ENCODE measurements around the gene TBX21. TPM values are rescaled to one million over a fixed set of nuclear protein-coding genes. Genes with fewer than 3 reads are reported as not detected.

The TBX21 gene
- total and polyA plus RNA-seq, 4 donors, result 0.53 to 2.0 (median 0.80) TPM

DNA sequence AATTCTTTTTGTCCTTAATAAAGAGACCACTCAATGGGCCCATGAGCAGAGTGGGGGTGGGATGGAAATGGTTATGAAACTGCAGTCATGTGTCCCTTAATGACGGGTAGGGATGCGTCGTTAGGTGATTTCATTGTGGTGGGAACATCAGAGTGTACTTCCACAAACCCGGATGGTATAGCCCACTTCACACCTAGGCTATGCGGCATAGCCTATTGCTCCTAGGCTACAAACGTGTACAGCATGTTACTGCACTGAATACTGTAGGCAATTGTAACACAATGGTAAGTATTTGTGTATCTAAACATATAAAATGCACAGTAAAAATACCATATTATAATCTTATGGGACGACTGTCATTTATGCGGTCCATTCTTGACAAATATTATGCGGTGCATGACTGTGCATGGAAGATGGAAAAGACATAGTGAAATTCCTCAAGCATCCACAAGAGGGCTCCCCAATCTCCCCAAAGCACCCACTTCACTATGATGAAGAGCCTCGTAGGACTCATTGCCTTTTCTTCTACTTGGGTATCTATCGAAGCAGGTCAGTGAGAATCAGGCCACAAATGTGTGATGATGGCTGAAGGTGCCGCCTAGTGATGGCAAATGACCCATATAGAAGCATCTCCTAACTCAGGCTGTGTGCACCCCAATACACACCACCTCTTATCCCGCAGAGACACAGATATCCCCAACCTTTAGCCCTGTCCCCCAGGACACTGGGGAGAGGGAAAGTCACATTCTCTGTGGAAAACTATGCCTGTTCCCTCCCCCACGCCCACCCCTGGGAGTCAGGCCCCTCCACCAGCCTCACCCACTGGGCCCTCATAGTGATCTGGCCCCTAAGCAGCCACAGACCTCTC, 43.5 kb downstream of the TBX21 start:
- H3K27ac ChIP-seq (ENCODE audit: low read depth in 1 of 2, low read length in 1 of 2), result no peak overlapping the region
- H3K9ac ChIP-seq (ENCODE audit: insufficient read depth in 1 of 2, low read length in 2 of 2), result no peak overlapping the region
- peaks cover 0 to 30% (median 9%) of the 10 kb centered on the region in 3 donors for H3K27me3 ChIP-seq (ENCODE audit: control insufficient read depth in 3 of 3, insufficient read depth in 3 of 3, low read length in 2 of 3)
- peak in 2 of 3 donors; percentile 13 to 16 for DNase-seq
- no peak overlapping the region for H3K4me3 ChIP-seq
- H3K4me1 ChIP-seq (ENCODE audit: control insufficient read depth in 5 of 5, insufficient read depth in 5 of 5, low read length in 5 of 5), result no peaks in the 10 kb centered on the region
- 47% methylated on average over 14 of the region's 14 CpGs for WGBS, 2 donors
- TF ChIP-seq, protein P1, sequence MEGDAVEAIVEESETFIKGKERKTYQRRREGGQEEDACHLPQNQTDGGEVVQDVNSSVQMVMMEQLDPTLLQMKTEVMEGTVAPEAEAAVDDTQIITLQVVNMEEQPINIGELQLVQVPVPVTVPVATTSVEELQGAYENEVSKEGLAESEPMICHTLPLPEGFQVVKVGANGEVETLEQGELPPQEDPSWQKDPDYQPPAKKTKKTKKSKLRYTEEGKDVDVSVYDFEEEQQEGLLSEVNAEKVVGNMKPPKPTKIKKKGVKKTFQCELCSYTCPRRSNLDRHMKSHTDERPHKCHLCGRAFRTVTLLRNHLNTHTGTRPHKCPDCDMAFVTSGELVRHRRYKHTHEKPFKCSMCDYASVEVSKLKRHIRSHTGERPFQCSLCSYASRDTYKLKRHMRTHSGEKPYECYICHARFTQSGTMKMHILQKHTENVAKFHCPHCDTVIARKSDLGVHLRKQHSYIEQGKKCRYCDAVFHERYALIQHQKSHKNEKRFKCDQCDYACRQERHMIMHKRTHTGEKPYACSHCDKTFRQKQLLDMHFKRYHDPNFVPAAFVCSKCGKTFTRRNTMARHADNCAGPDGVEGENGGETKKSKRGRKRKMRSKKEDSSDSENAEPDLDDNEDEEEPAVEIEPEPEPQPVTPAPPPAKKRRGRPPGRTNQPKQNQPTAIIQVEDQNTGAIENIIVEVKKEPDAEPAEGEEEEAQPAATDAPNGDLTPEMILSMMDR (IDR thresholded peaks at IDR 0.05; ENCODE audit: control extremely low read depth, extremely low read depth), result peak; percentile 62
- ATAC-seq (ENCODE audit: insufficient read depth, low FRiP score), result no peak
- H3K36me3 ChIP-seq (ENCODE audit: control insufficient read depth in 4 of 4, insufficient read depth in 4 of 4, low read length in 4 of 4), result no peaks in the 10 kb centered on the region
- H3K9me3 ChIP-seq (ENCODE audit: control insufficient read depth in 4 of 4, insufficient read depth in 3 of 4, low read length in 3 of 4), result peaks cover 0 to 4% (median 0%) of the 10 kb centered on the region in 4 donors

DNA sequence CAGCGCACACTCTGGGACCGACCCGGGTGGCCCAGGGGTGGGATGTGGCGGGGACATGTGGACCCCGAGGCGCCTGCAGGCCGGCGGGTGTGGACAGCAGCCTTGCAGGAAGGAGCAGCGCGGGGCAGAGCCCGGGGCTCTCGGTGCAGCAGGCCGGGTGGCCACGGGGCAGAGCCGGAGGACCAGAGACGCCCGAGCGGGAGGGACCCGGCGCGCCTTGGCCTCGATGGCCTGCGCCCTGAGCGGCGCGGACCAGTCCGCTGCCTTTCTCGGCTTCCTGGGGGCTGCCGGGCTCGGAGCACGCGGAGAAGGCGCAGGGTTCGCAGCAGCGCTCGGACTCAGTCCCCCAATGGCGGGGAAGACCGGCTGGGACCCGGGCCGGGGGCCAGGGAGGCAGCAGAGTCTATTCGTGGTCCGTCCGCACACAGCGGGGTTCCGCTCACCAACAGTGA, 45.2 kb downstream of the TBX21 start:
- 24 to 32% methylated on average over 24 to 45 of the region's 45 CpGs for WGBS, 2 donors
- no peak for DNase-seq

DNA sequence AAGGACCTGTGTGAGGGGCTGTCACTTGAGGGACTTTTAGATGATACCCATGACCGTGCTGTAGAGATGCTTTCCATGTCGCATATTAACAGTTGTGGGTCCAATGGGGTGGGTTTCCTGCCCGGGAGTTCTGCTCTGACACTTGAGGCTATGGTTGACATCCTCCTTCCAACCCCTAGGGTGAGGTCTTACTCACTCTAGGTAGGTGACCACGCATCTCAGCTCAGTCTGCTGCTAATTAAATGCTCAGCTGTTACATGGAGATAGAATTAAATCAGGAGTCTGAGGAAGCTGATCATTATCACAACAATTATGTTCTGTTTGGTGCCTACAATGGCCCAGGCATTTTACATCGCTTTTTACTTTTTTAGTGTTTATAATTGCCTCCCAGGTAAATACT, 48.4 kb downstream of the TBX21 start:
- no peaks in the 10 kb centered on the region for H3K4me1 ChIP-seq (ENCODE audit: control insufficient read depth in 5 of 5, insufficient read depth in 5 of 5, low read length in 5 of 5)
- H3K9ac ChIP-seq (ENCODE audit: insufficient read depth in 1 of 2, low read length in 2 of 2), result no peak overlapping the region
- WGBS, 2 donors, result 65 to 71% methylated on average over 5 of the region's 5 CpGs
- no peak for DNase-seq
- TF ChIP-seq, protein P1 (IDR thresholded peaks at IDR 0.05; ENCODE audit: control extremely low read depth, extremely low read depth), result no peak
- ATAC-seq (ENCODE audit: insufficient read depth, low FRiP score), result no peak
- H3K4me3 ChIP-seq, result no peak overlapping the region
- H3K27me3 ChIP-seq (ENCODE audit: control insufficient read depth in 3 of 3, insufficient read depth in 3 of 3, low read length in 2 of 3), result peaks cover 0 to 36% (median 9%) of the 10 kb centered on the region in 3 donors
- H3K9me3 ChIP-seq (ENCODE audit: control insufficient read depth in 4 of 4, insufficient read depth in 3 of 4, low read length in 3 of 4), result no peaks in the 10 kb centered on the region
- no peaks in the 10 kb centered on the region for H3K36me3 ChIP-seq (ENCODE audit: control insufficient read depth in 4 of 4, insufficient read depth in 4 of 4, low read length in 4 of 4)
- no peak overlapping the region for H3K27ac ChIP-seq (ENCODE audit: low read depth in 1 of 2, low read length in 1 of 2)

More for the DNA sequence above, 45.2 kb downstream of the TBX21 start:
- Histone ChIP-seq H3K4me1 (ENCODE audit: control insufficient read depth in 5 of 5, insufficient read depth in 5 of 5, low read length in 5 of 5) (no peaks in the 10 kb centered on the region), H3K36me3 (ENCODE audit: control insufficient read depth in 4 of 4, insufficient read depth in 4 of 4, low read length in 4 of 4) (no peaks in the 10 kb centered on the region), H3K9me3 (ENCODE audit: control insufficient read depth in 4 of 4, insufficient read depth in 3 of 4, low read length in 3 of 4) (peaks cover 0 to 2% (median 0%) of the 10 kb centered on the region in 4 donors), H3K27ac (ENCODE audit: low read depth in 1 of 2, low read length in 1 of 2) (no peak overlapping the region), H3K4me3 (no peak overlapping the region), H3K27me3 (ENCODE audit: control insufficient read depth in 3 of 3, insufficient read depth in 3 of 3, low read length in 2 of 3) (peaks cover 0 to 32% (median 9%) of the 10 kb centered on the region in 3 donors), H3K9ac (ENCODE audit: insufficient read depth in 1 of 2, low read length in 2 of 2) (no peak overlapping the region)
- TF ChIP-seq, protein P1 (IDR thresholded peaks at IDR 0.05; ENCODE audit: control extremely low read depth, extremely low read depth), result no peak
- ATAC-seq (ENCODE audit: insufficient read depth, low FRiP score), result no peak
